HCT116 (cell line): ENCODE results near the gene EPHB2. TPM values are rescaled to one million over a fixed set of nuclear protein-coding genes. Genes with fewer than 3 reads are reported as not detected.

ENCODE experiments used
- ATAC-seq: fragments of 200-7000 bp; cut with Tn5 transposase; 2 replicates; pipeline ENCODE4 v1.9.1; 2020; ENCODE audit warnings: mild to moderate bottlenecking, moderate library complexity
- BruUV-seq: library from RNA; stranded (reverse); fragments of 400-500 nt; replicated peaks from 2 replicates; lab custom pipeline; 2021; lab: Mats Ljungman, UMichigan
- CTCF ChIA-PET: fragments of 300-600 bp; sonication (Branson Sonifier 250); formaldehyde crosslinking; loops from one replicate; lab custom pipeline; 2021; ENCODE audit warnings: antibody characterized with exemption; lab: Charles Lee
- POLR2A ChIA-PET: fragments of 300-600, 350-600 bp; sonication (Branson Sonifier 250); formaldehyde crosslinking; loops from one replicate; lab custom pipeline; 2021; ENCODE audit warnings: antibody characterized with exemption; lab: Charles Lee
- RAD21 ChIA-PET, 2 experiments: fragments of 300-600 bp; sonication (Branson Sonifier 250); formaldehyde crosslinking; loops; one replicate each; lab custom pipeline; 2023; ENCODE audit warnings: low total read pairs in 2 of 2; ENCODE audit not compliant: uncharacterized antibody in 2 of 2, unreplicated experiment in 2 of 2, low non-redundant PET in 1 of 2; lab: Charles Lee
- DNase-seq: peaks from one replicate; pipeline ENCODE4 v3.0.0-alpha.2; 2010; ENCODE audit warnings: low read depth, low spot score
- H2AFZ ChIP-seq: fragments of 200-600 bp; shearing (Covaris generic), sonication (generic); 2 replicates; pipeline ENCODE4 v1.6.1; 2017; ENCODE audit warnings: low read depth, mixed run types, mixed read lengths, antibody characterized with exemption, low read length; ENCODE audit not compliant: poor library complexity, severe bottlenecking
- H3K27ac ChIP-seq: 2 replicates; pipeline ENCODE4 v1.5.1; 2012; ENCODE audit warnings: low read depth, low read length
- H3K27me3 ChIP-seq: fragments of 200-600 bp; sonication (generic); 2 replicates; pipeline ENCODE4 v1.6.1; 2016; ENCODE audit warnings: mixed run types, low read length, mixed read lengths; ENCODE audit not compliant: insufficient read depth
- H3K36me3 ChIP-seq, 2 experiments: fragments of 200-500 bp in 1 of 2; fragments of 200-600 bp in 1 of 2; sonication (Bioruptor generic) in 1 of 2; sonication (generic) in 1 of 2; 2 replicates each; pipeline versions ENCODE4 v1.5.1 to v1.6.1; 2014 to 2016; ENCODE audit warnings: low read length in 2 of 2, inconsistent platforms in 1 of 2, mixed read lengths in 1 of 2, mixed run types in 1 of 2; ENCODE audit not compliant: insufficient read depth in 2 of 2, control insufficient read depth in 1 of 2
- H3K4me1 ChIP-seq, 2 experiments: fragments of 200-600 bp in 1 of 2; sonication (generic) in 1 of 2; 2 replicates each; pipeline versions ENCODE4 v1.5.1 to v1.6.1; 2012 to 2017; ENCODE audit warnings: low read length in 2 of 2, inconsistent platforms in 1 of 2, mild to moderate bottlenecking in 1 of 2, mixed read lengths in 1 of 2, mixed run types in 1 of 2, moderate library complexity in 1 of 2; ENCODE audit not compliant: insufficient read depth in 2 of 2, control insufficient read depth in 1 of 2
- H3K4me2 ChIP-seq: fragments of 200-600 bp; sonication (generic); 2 replicates; pipeline ENCODE4 v1.6.1; 2017; ENCODE audit warnings: mixed run types, low read length, mixed read lengths
- H3K4me3 ChIP-seq, 2 experiments: fragments of 200-600 bp in 1 of 2; sonication (generic) in 1 of 2; replicated peaks in 1 of 2; 2 replicates each; pipeline ENCODE4 v1.5.1; 2011 to 2016; ENCODE audit warnings: low read length in 2 of 2, control low read depth in 1 of 2, low read depth in 1 of 2, mild to moderate bottlenecking in 1 of 2, mixed read lengths in 1 of 2, mixed run types in 1 of 2
- H3K79me2 ChIP-seq: fragments of 200-600 bp; sonication (generic); 2 replicates; pipeline ENCODE4 v1.6.1; 2017; ENCODE audit warnings: mild to moderate bottlenecking, mixed run types, low read length, moderate library complexity, mixed read lengths; ENCODE audit not compliant: insufficient read depth
- H3K9ac ChIP-seq: fragments of 200-600 bp; sonication (generic); 2 replicates; pipeline ENCODE4 v1.6.1; 2016; ENCODE audit warnings: low read length, mixed read lengths
- H3K9me2 ChIP-seq: fragments of 200-600 bp; sonication (generic), shearing (Covaris generic); 2 replicates; pipeline ENCODE4 v1.6.1; 2017; ENCODE audit warnings: mixed run types, mild to moderate bottlenecking, moderate library complexity; ENCODE audit not compliant: insufficient read depth
- H3K9me3 ChIP-seq, 2 experiments: fragments of 200-500 bp in 1 of 2; fragments of 200-600 bp in 1 of 2; sonication (Bioruptor generic) in 1 of 2; sonication (generic) in 1 of 2; 2 replicates each; pipeline ENCODE4 v1.6.1; 2014 to 2017; ENCODE audit warnings: low read length in 2 of 2, mixed read lengths in 2 of 2, inconsistent platforms in 1 of 2, low read depth in 1 of 2, mild to moderate bottlenecking in 1 of 2, mixed run types in 1 of 2, moderate library complexity in 1 of 2; ENCODE audit not compliant: control insufficient read depth in 1 of 2, insufficient read depth in 1 of 2
- H4K20me1 ChIP-seq: fragments of 200-600 bp; sonication (generic), shearing (Covaris generic); 2 replicates; pipeline ENCODE4 v1.6.1; 2017; ENCODE audit warnings: mixed run types, mild to moderate bottlenecking, moderate library complexity; ENCODE audit not compliant: insufficient read depth
- ELF1 ChIP-seq: IDR thresholded peaks from 2 replicates; pipeline ENCODE4 v1.6.1; 2012; ENCODE audit warnings: low read depth, borderline replicate concordance
- EZH2 ChIP-seq: fragments of 200-600 bp; sonication (generic); IDR thresholded peaks from 2 replicates; pipeline ENCODE4 v1.6.1; 2017; ENCODE audit warnings: antibody characterized with exemption, mixed run types
- FOSL1 ChIP-seq: IDR thresholded peaks from 2 replicates; pipeline ENCODE4 v1.6.1; 2012; ENCODE audit warnings: low read depth
- SIN3A ChIP-seq: IDR thresholded peaks from 2 replicates; pipeline ENCODE4 v1.6.1; 2012; ENCODE audit warnings: low read depth
- SRF ChIP-seq: IDR thresholded peaks from 2 replicates; pipeline ENCODE4 v1.6.1; 2012; ENCODE audit warnings: low read depth
- intact Hi-C: fragments of 100-400 bp; cut with micrococcal nuclease; formaldehyde crosslinking; loops from 2 replicates; pipeline ENCODE4 v1.10.0; 2022
- total RNA-seq: library from RNA; stranded (reverse); gene quantifications from one replicate; pipeline ENCODE4 v1.2.1, GENCODE V29; 2021; ENCODE audit not compliant: unreplicated experiment
- TF ChIP-seq, protein P1 (sequence below): IDR thresholded peaks from 2 replicates; pipeline ENCODE4 v1.6.1; 2011; ENCODE audit warnings: mild to moderate bottlenecking, low read length, moderate library complexity; ENCODE audit not compliant: insufficient replicate concordance; ENCODE audit errors: extremely low read depth
- TF ChIP-seq, protein P2 (sequence below): IDR thresholded peaks from 2 replicates; pipeline ENCODE4 v1.6.1; 2012; ENCODE audit warnings: low read depth

The EPHB2 gene
- total RNA-seq, 1 experiment from 2014 or later: 19.5 TPM

DNA sequence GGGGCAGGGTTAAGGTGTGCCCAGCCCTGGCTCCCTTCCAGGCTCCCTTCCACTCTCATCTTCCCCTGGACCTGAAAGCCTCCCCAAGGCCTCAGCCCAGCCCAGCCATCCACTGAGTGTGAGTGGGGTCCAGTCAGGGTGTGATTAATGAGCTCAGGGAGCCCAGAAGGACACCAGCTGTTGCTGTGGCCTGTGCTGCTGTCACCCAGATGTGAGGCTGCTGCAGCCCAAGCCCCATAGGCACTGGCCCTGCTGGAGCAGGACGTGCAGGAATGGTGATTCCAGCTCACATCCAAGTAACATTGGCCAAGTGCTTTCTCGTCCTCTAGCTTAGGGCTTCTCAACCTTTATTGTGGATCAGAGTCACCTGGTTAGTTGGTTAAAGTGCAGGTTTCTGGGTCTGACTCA, 77.6 kb downstream of the EPHB2 start:
- no peaks in the 10 kb centered on the region for H3K9me2 ChIP-seq
- no peaks in the 10 kb centered on the region for H3K79me2 ChIP-seq
- H3K9ac ChIP-seq: no peak overlapping the region
- H3K4me2 ChIP-seq: no peak overlapping the region
- H3K36me3 ChIP-seq: no peaks in the 10 kb centered on the region
- intact Hi-C loops: no loop called here
- ATAC-seq (no peak; the same call in 1 of the 2 replicates), DNase-seq (no peak)
- TF ChIP-seq FOSL1 (no peak), ELF1 (no peak), SIN3A (no peak), SRF (no peak), EZH2 (no peak)
- TF ChIP-seq, protein P1, sequence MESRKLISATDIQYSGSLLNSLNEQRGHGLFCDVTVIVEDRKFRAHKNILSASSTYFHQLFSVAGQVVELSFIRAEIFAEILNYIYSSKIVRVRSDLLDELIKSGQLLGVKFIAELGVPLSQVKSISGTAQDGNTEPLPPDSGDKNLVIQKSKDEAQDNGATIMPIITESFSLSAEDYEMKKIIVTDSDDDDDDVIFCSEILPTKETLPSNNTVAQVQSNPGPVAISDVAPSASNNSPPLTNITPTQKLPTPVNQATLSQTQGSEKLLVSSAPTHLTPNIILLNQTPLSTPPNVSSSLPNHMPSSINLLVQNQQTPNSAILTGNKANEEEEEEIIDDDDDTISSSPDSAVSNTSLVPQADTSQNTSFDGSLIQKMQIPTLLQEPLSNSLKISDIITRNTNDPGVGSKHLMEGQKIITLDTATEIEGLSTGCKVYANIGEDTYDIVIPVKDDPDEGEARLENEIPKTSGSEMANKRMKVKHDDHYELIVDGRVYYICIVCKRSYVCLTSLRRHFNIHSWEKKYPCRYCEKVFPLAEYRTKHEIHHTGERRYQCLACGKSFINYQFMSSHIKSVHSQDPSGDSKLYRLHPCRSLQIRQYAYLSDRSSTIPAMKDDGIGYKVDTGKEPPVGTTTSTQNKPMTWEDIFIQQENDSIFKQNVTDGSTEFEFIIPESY: no peak
- TF ChIP-seq, protein P2, sequence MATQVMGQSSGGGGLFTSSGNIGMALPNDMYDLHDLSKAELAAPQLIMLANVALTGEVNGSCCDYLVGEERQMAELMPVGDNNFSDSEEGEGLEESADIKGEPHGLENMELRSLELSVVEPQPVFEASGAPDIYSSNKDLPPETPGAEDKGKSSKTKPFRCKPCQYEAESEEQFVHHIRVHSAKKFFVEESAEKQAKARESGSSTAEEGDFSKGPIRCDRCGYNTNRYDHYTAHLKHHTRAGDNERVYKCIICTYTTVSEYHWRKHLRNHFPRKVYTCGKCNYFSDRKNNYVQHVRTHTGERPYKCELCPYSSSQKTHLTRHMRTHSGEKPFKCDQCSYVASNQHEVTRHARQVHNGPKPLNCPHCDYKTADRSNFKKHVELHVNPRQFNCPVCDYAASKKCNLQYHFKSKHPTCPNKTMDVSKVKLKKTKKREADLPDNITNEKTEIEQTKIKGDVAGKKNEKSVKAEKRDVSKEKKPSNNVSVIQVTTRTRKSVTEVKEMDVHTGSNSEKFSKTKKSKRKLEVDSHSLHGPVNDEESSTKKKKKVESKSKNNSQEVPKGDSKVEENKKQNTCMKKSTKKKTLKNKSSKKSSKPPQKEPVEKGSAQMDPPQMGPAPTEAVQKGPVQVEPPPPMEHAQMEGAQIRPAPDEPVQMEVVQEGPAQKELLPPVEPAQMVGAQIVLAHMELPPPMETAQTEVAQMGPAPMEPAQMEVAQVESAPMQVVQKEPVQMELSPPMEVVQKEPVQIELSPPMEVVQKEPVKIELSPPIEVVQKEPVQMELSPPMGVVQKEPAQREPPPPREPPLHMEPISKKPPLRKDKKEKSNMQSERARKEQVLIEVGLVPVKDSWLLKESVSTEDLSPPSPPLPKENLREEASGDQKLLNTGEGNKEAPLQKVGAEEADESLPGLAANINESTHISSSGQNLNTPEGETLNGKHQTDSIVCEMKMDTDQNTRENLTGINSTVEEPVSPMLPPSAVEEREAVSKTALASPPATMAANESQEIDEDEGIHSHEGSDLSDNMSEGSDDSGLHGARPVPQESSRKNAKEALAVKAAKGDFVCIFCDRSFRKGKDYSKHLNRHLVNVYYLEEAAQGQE: no peak
- no TSS peak for BruUV-seq
- peaks cover 6 to 16% of the 10 kb centered on the region in 2 experiments; a peak in 2 of 4 replicates for H3K4me1 ChIP-seq
- no peaks in the 10 kb centered on the region for H3K27me3 ChIP-seq
- H3K9me3 ChIP-seq: no peaks in the 10 kb centered on the region
- H4K20me1 ChIP-seq: no peaks in the 10 kb centered on the region
- CTCF ChIA-PET: no interaction called here
- RAD21 ChIA-PET: interaction anchor here in 1 of 2 experiments (0.7 kb wide), 1 partner anchor 86 kb away, joined by 3 read pairs; no protein-coding TSS in a partner anchor
- H3K27ac ChIP-seq: no peak overlapping the region
- H3K4me3 ChIP-seq: no peak overlapping the region
- POLR2A ChIA-PET: no interaction called here
- H2AFZ ChIP-seq: no peak overlapping the region
